Activated CD4-positive, alpha-beta T cell treated with anti-CD3 and anti-CD28 coated beads for 48 hours (primary cell): ENCODE measurements around the gene BMPR1A.
"Not testable (repeated sequence)": the region's sequence is repeated elsewhere in the genome, so short reads cannot be mapped to it uniquely, and the experiment has no call there.

Source experiments
- DNase-seq: peaks from one replicate; pipeline ENCODE4 v3.0.0-alpha.2; 2020

The BMPR1A gene

GRCh38 chr10:86730227-86730626, 26.2 kb upstream of the BMPR1A start:
- no peak for DNase-seq

GRCh38 chr10:86732771-86733170, 23.6 kb upstream of the BMPR1A start:
- DNase-seq: no peak

- DNase-seq: no peak
Observed at GRCh38 chr10:86733260-86733671, 23.2 kb upstream of the BMPR1A start.

GRCh38 chr10:86734207-86734988, 22.0 kb upstream of the BMPR1A start:
- DNase-seq: no peak

GRCh38 chr10:86735278-86735677, 21.1 kb upstream of the BMPR1A start:
- not testable (repeated sequence) for DNase-seq

- DNase-seq: no peak
Observed at GRCh38 chr10:86742230-86742629, 14.2 kb upstream of the BMPR1A start.

GRCh38 chr10:86744067-86744725, 12.2 kb upstream of the BMPR1A start:
- no peak for DNase-seq

- DNase-seq: no peak
Observed at GRCh38 chr10:86747796-86748581, 8.4 kb upstream of the BMPR1A start.

GRCh38 chr10:86749854-86750253, 6.6 kb upstream of the BMPR1A start:
- DNase-seq: no peak

- no peak for DNase-seq
Observed at GRCh38 chr10:86751477-86751876, 4.9 kb upstream of the BMPR1A start.

- no peak for DNase-seq
Observed at GRCh38 chr10:86752311-86752710, 4.1 kb upstream of the BMPR1A start.

- DNase-seq: no peak
Observed at GRCh38 chr10:86753051-86753450, 3.4 kb upstream of the BMPR1A start.

GRCh38 chr10:86753638-86754434, 2.6 kb upstream of the BMPR1A start:
- DNase-seq: no peak

- DNase-seq: no peak
Observed at GRCh38 chr10:86755454-86755739, 1.0 kb upstream of the BMPR1A start.

GRCh38 chr10:86755740-86756510, 494 bp upstream of the BMPR1A start:
- peak; percentile 89 for DNase-seq

- peak; percentile 24 for DNase-seq
Observed at GRCh38 chr10:86757113-86757972, 924 bp downstream of the BMPR1A start.

GRCh38 chr10:86758189-86759072, 2.0 kb downstream of the BMPR1A start:
- no peak for DNase-seq

- no peak for DNase-seq
Observed at GRCh38 chr10:86759073-86759672, 2.8 kb downstream of the BMPR1A start.

- no peak for DNase-seq
Observed at GRCh38 chr10:86763404-86763803, 7.0 kb downstream of the BMPR1A start.

GRCh38 chr10:86765548-86765947, 9.1 kb downstream of the BMPR1A start:
- no peak for DNase-seq
